ENCODE data around the gene VPS35L.

Gene VPS35L

GRCh38 chr16:19701091-19701490 lies 145.6 kb downstream of the VPS35L start:
- Histone ChIP-seq H3K4me1 (ENCODE audit: insufficient read depth, insufficient read length) (no peaks in the 10 kb centered on the region), H3K36me3 (ENCODE audit: insufficient read depth, insufficient read length, low read length) (peaks cover 90% of the 10 kb centered on the region), H3K9ac (ENCODE audit: insufficient read length, low read depth) (no peak overlapping the region), H3K27me3 (ENCODE audit: insufficient read depth, insufficient read length) (no peaks in the 10 kb centered on the region), H3K4me3 (ENCODE audit: insufficient read length, low read depth) (no peak overlapping the region), H3K9me3 (ENCODE audit: insufficient read depth, low read length) (no peaks in the 10 kb centered on the region)
- TF ChIP-seq YY1 (IDR thresholded peaks at IDR 0.05; ENCODE audit: insufficient read depth, insufficient read length) (no peak), ZNF274 (IDR thresholded peaks at IDR 0.05; ENCODE audit: low read depth, low read length) (no peak), SUZ12 (IDR thresholded peaks at IDR 0.05; ENCODE audit: extremely low read depth, insufficient read depth, insufficient read length) (no peak)
- no peak for DNase-seq (ENCODE audit: low read depth, low spot score)

DNA sequence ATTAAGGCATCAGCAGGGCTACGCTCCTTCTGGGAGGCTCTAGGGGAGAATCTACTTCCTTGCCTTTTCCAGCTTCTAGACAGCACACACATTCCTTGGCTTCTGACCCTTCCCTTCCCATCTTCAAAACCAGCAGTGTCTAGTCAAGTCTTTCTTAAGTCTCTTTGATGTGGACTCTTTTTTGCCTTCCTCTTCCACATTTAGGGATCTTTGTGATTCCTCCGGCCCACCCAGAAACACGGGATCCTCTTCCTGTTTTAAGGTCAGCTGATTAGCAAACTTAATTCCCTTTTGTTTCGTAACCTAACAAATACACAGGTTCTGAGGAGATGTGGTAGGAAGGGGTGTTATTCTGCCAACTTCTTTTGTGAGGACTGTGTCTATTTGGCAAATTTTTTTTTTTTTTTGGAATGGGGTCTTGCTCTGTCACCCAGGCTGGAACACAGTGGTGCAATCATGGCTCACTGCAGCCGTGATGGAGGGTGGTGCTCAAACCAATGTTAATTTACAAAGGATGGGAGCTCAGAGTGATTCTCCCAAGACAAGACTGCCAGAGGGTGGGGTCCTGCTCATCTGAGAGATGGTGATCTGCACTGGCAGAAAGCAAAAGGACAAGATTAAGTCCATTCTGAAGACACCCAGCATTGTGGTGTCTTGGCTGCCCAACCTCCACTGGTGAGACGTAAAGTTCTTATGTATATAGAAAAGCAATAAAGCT lies 147.8 kb downstream of the VPS35L start:
- no peaks in the 10 kb centered on the region for H3K9me3 ChIP-seq (ENCODE audit: insufficient read depth, low read length)
- H3K4me1 ChIP-seq (ENCODE audit: insufficient read depth, insufficient read length) = peaks cover 8% of the 10 kb centered on the region
- TF ChIP-seq ZNF274 (IDR thresholded peaks at IDR 0.05; ENCODE audit: low read depth, low read length) (no peak), YY1 (IDR thresholded peaks at IDR 0.05; ENCODE audit: insufficient read depth, insufficient read length) (no peak), SUZ12 (IDR thresholded peaks at IDR 0.05; ENCODE audit: extremely low read depth, insufficient read depth, insufficient read length) (no peak)
- no peak overlapping the region for H3K9ac ChIP-seq (ENCODE audit: insufficient read length, low read depth)
- peaks cover 91% of the 10 kb centered on the region for H3K36me3 ChIP-seq (ENCODE audit: insufficient read depth, insufficient read length, low read length)
- DNase-seq (ENCODE audit: low read depth, low spot score) = no peak
- no peak overlapping the region for H3K4me3 ChIP-seq (ENCODE audit: insufficient read length, low read depth)
- no peaks in the 10 kb centered on the region for H3K27me3 ChIP-seq (ENCODE audit: insufficient read depth, insufficient read length)

GRCh38 chr16:19704321-19705145 lies 149.0 kb downstream of the VPS35L start:
- H3K4me1 ChIP-seq (ENCODE audit: insufficient read depth, insufficient read length) = peaks cover 19% of the 10 kb centered on the region
- no peak overlapping the region for H3K4me3 ChIP-seq (ENCODE audit: insufficient read length, low read depth)
- no peaks in the 10 kb centered on the region for H3K9me3 ChIP-seq (ENCODE audit: insufficient read depth, low read length)
- H3K9ac ChIP-seq (ENCODE audit: insufficient read length, low read depth) = no peak overlapping the region
- TF ChIP-seq YY1 (IDR thresholded peaks at IDR 0.05; ENCODE audit: insufficient read depth, insufficient read length) (no peak), ZNF274 (IDR thresholded peaks at IDR 0.05; ENCODE audit: low read depth, low read length) (no peak), SUZ12 (IDR thresholded peaks at IDR 0.05; ENCODE audit: extremely low read depth, insufficient read depth, insufficient read length) (no peak)
- H3K36me3 ChIP-seq (ENCODE audit: insufficient read depth, insufficient read length, low read length) = peaks cover 91% of the 10 kb centered on the region
- no peak for DNase-seq (ENCODE audit: low read depth, low spot score)
- H3K27me3 ChIP-seq (ENCODE audit: insufficient read depth, insufficient read length) = no peaks in the 10 kb centered on the region

- Histone ChIP-seq H3K4me1 (ENCODE audit: insufficient read depth, insufficient read length) (peaks cover 23% of the 10 kb centered on the region), H3K9me3 (ENCODE audit: insufficient read depth, low read length) (no peaks in the 10 kb centered on the region), H3K36me3 (ENCODE audit: insufficient read depth, insufficient read length, low read length) (peaks cover 91% of the 10 kb centered on the region), H3K9ac (ENCODE audit: insufficient read length, low read depth) (no peak overlapping the region), H3K4me3 (ENCODE audit: insufficient read length, low read depth) (no peak overlapping the region), H3K27me3 (ENCODE audit: insufficient read depth, insufficient read length) (no peaks in the 10 kb centered on the region)
- no peak for DNase-seq (ENCODE audit: low read depth, low spot score)
- TF ChIP-seq YY1 (IDR thresholded peaks at IDR 0.05; ENCODE audit: insufficient read depth, insufficient read length) (no peak), SUZ12 (IDR thresholded peaks at IDR 0.05; ENCODE audit: extremely low read depth, insufficient read depth, insufficient read length) (no peak), ZNF274 (IDR thresholded peaks at IDR 0.05; ENCODE audit: low read depth, low read length) (no peak)
These were observed 149.6 kb downstream of the VPS35L start for GRCh38 chr16:19705146-19705501.

DNA sequence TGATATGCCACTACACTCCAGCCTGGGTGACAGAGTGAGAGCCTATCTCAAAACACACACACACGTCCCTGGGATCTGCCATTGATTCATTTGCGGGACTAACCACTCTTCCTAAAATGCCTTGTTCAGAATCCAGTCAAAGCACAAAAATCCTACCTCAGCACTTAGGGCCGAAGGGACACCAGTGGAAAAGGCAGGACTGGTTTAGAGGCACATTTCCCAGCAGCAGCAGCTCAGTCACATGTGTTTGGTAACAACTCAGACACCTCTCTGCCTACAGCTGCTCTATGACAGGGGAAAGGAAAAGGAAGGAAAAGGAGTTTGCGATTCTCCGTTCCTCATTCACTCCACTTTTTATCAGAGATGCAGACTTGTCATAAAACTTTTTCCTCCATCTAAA lies 150.3 kb downstream of the VPS35L start:
- Histone ChIP-seq H3K4me3 (ENCODE audit: insufficient read length, low read depth) (no peak overlapping the region), H3K9ac (ENCODE audit: insufficient read length, low read depth) (no peak overlapping the region), H3K27me3 (ENCODE audit: insufficient read depth, insufficient read length) (no peaks in the 10 kb centered on the region), H3K9me3 (ENCODE audit: insufficient read depth, low read length) (no peaks in the 10 kb centered on the region), H3K4me1 (ENCODE audit: insufficient read depth, insufficient read length) (peaks cover 28% of the 10 kb centered on the region), H3K36me3 (ENCODE audit: insufficient read depth, insufficient read length, low read length) (peaks cover 94% of the 10 kb centered on the region)
- DNase-seq (ENCODE audit: low read depth, low spot score) = no peak
- TF ChIP-seq SUZ12 (IDR thresholded peaks at IDR 0.05; ENCODE audit: extremely low read depth, insufficient read depth, insufficient read length) (no peak), ZNF274 (IDR thresholded peaks at IDR 0.05; ENCODE audit: low read depth, low read length) (no peak), YY1 (IDR thresholded peaks at IDR 0.05; ENCODE audit: insufficient read depth, insufficient read length) (no peak)

DNA sequence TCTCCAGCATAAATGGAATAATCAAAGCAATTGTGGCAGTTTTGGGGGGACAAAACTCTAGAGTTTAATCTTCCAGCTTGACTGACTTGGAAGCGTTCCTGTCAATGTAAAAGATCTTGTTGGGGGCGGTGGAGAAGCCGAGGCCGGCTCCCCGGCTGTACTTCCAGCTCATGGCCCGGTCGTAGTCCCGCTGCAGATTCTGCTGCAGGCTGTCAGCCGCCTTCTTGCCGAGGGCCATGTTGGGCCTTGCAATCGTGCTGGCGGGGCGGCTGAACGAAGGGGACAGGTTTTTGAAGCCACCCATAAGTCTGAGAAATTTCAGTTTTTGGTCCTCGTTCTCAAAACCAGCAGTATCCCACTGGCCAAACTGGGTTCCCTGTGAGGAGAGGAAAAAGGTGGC lies 151.3 kb downstream of the VPS35L start:
- peaks cover 96% of the 10 kb centered on the region for H3K36me3 ChIP-seq (ENCODE audit: insufficient read depth, insufficient read length, low read length)
- no peak overlapping the region for H3K4me3 ChIP-seq (ENCODE audit: insufficient read length, low read depth)
- H3K9ac ChIP-seq (ENCODE audit: insufficient read length, low read depth) = no peak overlapping the region
- no peaks in the 10 kb centered on the region for H3K9me3 ChIP-seq (ENCODE audit: insufficient read depth, low read length)
- DNase-seq (ENCODE audit: low read depth, low spot score) = no peak
- peaks cover 36% of the 10 kb centered on the region for H3K4me1 ChIP-seq (ENCODE audit: insufficient read depth, insufficient read length)
- no peak for TF ChIP-seq YY1 (IDR thresholded peaks at IDR 0.05; ENCODE audit: insufficient read depth, insufficient read length)
- no peak for TF ChIP-seq ZNF274 (IDR thresholded peaks at IDR 0.05; ENCODE audit: low read depth, low read length)
- no peak for TF ChIP-seq SUZ12 (IDR thresholded peaks at IDR 0.05; ENCODE audit: extremely low read depth, insufficient read depth, insufficient read length)
- H3K27me3 ChIP-seq (ENCODE audit: insufficient read depth, insufficient read length) = no peaks in the 10 kb centered on the region
